Glutamatergic neuron (in vitro differentiated cells): ENCODE data around the gene NMNAT3. TPM values are rescaled to one million over a fixed set of nuclear protein-coding genes. Genes with fewer than 3 reads are reported as not detected.

Experiments used
- DNase-seq: peaks from one replicate; pipeline ENCODE4 v3.0.0; 2022
- H3K27ac Mint-ChIP-seq: one replicate; pipeline ENCODE4 v1.8.0; 2020; ENCODE audit warnings: mild to moderate bottlenecking, mixed read lengths, inconsistent platforms; ENCODE audit not compliant: unreplicated experiment
- H3K27me3 Mint-ChIP-seq: one replicate; pipeline ENCODE4 v1.8.0; 2020; ENCODE audit warnings: mild to moderate bottlenecking, moderate library complexity, mixed read lengths, inconsistent platforms; ENCODE audit not compliant: unreplicated experiment
- H3K36me3 Mint-ChIP-seq: one replicate; pipeline ENCODE4 v1.8.0; 2020; ENCODE audit warnings: mild to moderate bottlenecking, mixed read lengths, inconsistent platforms; ENCODE audit not compliant: unreplicated experiment
- H3K4me1 Mint-ChIP-seq: one replicate; pipeline ENCODE4 v1.8.0; 2020; ENCODE audit warnings: mild to moderate bottlenecking, low read depth, mixed read lengths, inconsistent platforms; ENCODE audit not compliant: unreplicated experiment
- H3K4me3 Mint-ChIP-seq: one replicate; pipeline ENCODE4 v1.8.0; 2020; ENCODE audit warnings: mild to moderate bottlenecking, mixed read lengths, inconsistent platforms; ENCODE audit not compliant: unreplicated experiment
- H3K9me3 Mint-ChIP-seq: one replicate; pipeline ENCODE4 v1.8.0; 2020; ENCODE audit warnings: mild to moderate bottlenecking, moderate library complexity, mixed read lengths, inconsistent platforms; ENCODE audit not compliant: unreplicated experiment
- CTCF ChIP-seq: fragments of 200-600 bp; sonication (generic); IDR thresholded peaks from one replicate; pipeline ENCODE4 v1.5.0; 2021; ENCODE audit not compliant: partially characterized antibody, unreplicated experiment
- total RNA-seq: library from RNA; stranded (reverse); fragmentation: NEBNext Ultra II Directional; extraction: Animal tissue kit (Norgen Biotek cat#: 25700); gene quantifications from one replicate; pipeline ENCODE4 v1.2.1, GENCODE V29; 2021; ENCODE audit not compliant: unreplicated experiment

Gene NMNAT3
- total RNA-seq, 1 donor from 2014 or later, result 0.61 TPM

- Mint-ChIP-seq H3K27me3 (peaks cover 15% of the 10 kb centered on the region), H3K36me3 (peaks cover 8% of the 10 kb centered on the region), H3K27ac (peak overlapping the region; percentile 80), H3K4me1 (peaks cover 68% of the 10 kb centered on the region), H3K9me3 (peaks cover 20% of the 10 kb centered on the region), H3K4me3 (peak overlapping the region; percentile 63)
- peak; percentile 40 for DNase-seq
- TF ChIP-seq CTCF, result no peak
Measured at GRCh38 chr3:139533781-139534454, 143.9 kb downstream of the NMNAT3 start.

DNA sequence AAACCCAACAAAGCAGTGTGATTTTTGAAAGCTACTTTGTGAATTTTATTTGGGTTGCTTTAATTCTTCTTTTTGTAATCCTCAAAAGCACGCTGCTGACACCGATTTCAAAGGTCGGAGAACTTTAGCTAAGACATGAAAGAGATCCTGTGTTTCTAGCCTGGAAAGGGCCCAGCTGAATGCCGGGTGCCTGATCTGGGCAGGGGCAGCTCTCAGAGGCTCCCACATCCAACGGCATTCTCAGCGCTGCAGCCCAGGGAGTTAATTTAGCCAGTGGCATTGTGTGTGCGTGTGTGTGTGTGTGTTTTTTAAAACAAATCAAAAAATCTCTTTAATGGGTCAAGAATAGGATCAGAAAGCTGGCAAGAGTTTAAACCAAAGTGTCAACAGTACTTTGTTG lies 144.8 kb downstream of the NMNAT3 start:
- peak overlapping the region; percentile 59 for H3K4me3 Mint-ChIP-seq
- no peak for TF ChIP-seq CTCF
- peaks cover 12% of the 10 kb centered on the region for H3K9me3 Mint-ChIP-seq
- H3K36me3 Mint-ChIP-seq, result no peaks in the 10 kb centered on the region
- H3K27ac Mint-ChIP-seq, result peak overlapping the region; percentile 74
- DNase-seq, result no peak
- peaks cover 11% of the 10 kb centered on the region for H3K27me3 Mint-ChIP-seq
- peaks cover 64% of the 10 kb centered on the region for H3K4me1 Mint-ChIP-seq

DNA sequence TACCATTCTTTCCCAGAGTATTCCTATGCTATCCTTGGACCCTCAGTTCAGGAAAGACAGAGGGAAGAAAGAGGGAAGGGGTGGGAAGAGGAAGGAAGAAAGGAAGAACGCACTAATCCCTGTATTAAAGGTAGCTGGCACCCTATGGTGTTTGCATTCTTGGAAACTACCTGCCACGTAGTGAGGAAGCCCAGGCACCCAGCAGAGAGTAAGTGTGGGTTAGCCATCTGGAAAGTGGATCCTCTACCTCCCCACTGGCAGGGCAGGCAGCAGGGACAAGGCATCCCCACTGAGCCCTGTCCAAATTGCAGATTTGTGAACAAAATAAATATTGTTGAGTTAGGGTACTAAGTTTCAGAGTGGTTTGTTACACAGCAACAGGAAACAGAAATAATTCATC lies 147.1 kb downstream of the NMNAT3 start:
- Mint-ChIP-seq H3K36me3 (peaks cover 4% of the 10 kb centered on the region), H3K9me3 (peaks cover 6% of the 10 kb centered on the region), H3K4me3 (no peak overlapping the region), H3K27ac (no peak overlapping the region), H3K27me3 (peaks cover 12% of the 10 kb centered on the region), H3K4me1 (peaks cover 47% of the 10 kb centered on the region)
- no peak for TF ChIP-seq CTCF
- no peak for DNase-seq

- peak; percentile 32 for DNase-seq
- H3K27ac Mint-ChIP-seq, result peak overlapping the region; percentile 88
- peaks cover 4% of the 10 kb centered on the region for H3K36me3 Mint-ChIP-seq
- peaks cover 38% of the 10 kb centered on the region for H3K4me1 Mint-ChIP-seq
- H3K9me3 Mint-ChIP-seq, result no peaks in the 10 kb centered on the region
- no peak for TF ChIP-seq CTCF
- peak overlapping the region; percentile 30 for H3K4me3 Mint-ChIP-seq
- peaks cover 6% of the 10 kb centered on the region for H3K27me3 Mint-ChIP-seq
Measured at GRCh38 chr3:139529662-139530061, 148.1 kb downstream of the NMNAT3 start.

DNA sequence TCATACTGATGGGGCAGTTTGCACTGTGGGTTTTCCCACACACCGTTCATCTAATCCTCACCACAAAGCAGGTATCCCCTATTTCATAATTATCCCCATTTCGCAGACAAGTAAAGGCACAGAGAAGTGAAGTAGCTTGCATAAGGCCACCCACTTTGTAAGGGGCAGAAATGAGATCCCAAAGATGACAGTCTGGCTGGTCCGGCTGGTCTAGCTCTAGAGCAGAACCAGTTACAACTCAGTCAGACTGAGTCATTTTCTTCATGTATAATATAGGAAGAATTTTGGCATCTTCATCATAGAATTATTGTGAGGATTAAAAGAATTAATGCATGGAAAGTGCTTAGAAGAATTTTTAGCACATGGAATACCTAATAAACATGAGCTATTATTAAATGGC lies 148.8 kb downstream of the NMNAT3 start:
- H3K27me3 Mint-ChIP-seq, result peaks cover 6% of the 10 kb centered on the region
- H3K27ac Mint-ChIP-seq, result no peak overlapping the region
- no peak for TF ChIP-seq CTCF
- peaks cover 4% of the 10 kb centered on the region for H3K36me3 Mint-ChIP-seq
- DNase-seq, result no peak
- peaks cover 37% of the 10 kb centered on the region for H3K4me1 Mint-ChIP-seq
- no peak overlapping the region for H3K4me3 Mint-ChIP-seq
- peaks cover under 1% of the 10 kb centered on the region for H3K9me3 Mint-ChIP-seq
